HG03045 (cell line): ENCODE data around the gene HADHB.
A peak's percentile ranks its signal among the peaks of the same experiment; 100 is the strongest.
"Not testable (repeated sequence)": the region's sequence is repeated elsewhere in the genome, so short reads cannot be mapped to it uniquely, and the experiment has no call there.

ENCODE experiments used
- ATAC-seq: cut with Tn5 transposase; IDR thresholded peaks from one replicate; pipeline ENCODE4 v1.9.1; 2021; ENCODE audit warnings: mild to moderate bottlenecking, moderate library complexity; ENCODE audit not compliant: unreplicated experiment

HADHB gene

GRCh38 chr2:26326514-26326913, 81.8 kb downstream of the HADHB start:
- ATAC-seq, result no peak

GRCh38 chr2:26327291-26328272, 82.8 kb downstream of the HADHB start:
- ATAC-seq, result no peak

GRCh38 chr2:26329083-26329482, 84.3 kb downstream of the HADHB start:
- not testable (repeated sequence) for ATAC-seq

GRCh38 chr2:26330114-26330549, 85.4 kb downstream of the HADHB start:
- ATAC-seq, result peak; percentile 76

GRCh38 chr2:26330604-26331003, 85.9 kb downstream of the HADHB start:
- ATAC-seq, result no peak

- ATAC-seq, result not testable (repeated sequence)
Measured at GRCh38 chr2:26331321-26331720, 86.6 kb downstream of the HADHB start.

- ATAC-seq, result no peak
Measured at GRCh38 chr2:26333293-26333692, 88.6 kb downstream of the HADHB start.

GRCh38 chr2:26335231-26335630, 90.5 kb downstream of the HADHB start:
- no peak for ATAC-seq

GRCh38 chr2:26336719-26337118, 92.0 kb downstream of the HADHB start:
- no peak for ATAC-seq

- no peak for ATAC-seq
Measured at GRCh38 chr2:26337298-26337697, 92.6 kb downstream of the HADHB start.
